ENCODE data around the gene CDKL1.

CDKL1 gene

GRCh38 chr14:50394713-50395112 lies 2.0 kb downstream of the CDKL1 start:
- no peak for DNase-seq (ENCODE audit: low read depth)

DNA sequence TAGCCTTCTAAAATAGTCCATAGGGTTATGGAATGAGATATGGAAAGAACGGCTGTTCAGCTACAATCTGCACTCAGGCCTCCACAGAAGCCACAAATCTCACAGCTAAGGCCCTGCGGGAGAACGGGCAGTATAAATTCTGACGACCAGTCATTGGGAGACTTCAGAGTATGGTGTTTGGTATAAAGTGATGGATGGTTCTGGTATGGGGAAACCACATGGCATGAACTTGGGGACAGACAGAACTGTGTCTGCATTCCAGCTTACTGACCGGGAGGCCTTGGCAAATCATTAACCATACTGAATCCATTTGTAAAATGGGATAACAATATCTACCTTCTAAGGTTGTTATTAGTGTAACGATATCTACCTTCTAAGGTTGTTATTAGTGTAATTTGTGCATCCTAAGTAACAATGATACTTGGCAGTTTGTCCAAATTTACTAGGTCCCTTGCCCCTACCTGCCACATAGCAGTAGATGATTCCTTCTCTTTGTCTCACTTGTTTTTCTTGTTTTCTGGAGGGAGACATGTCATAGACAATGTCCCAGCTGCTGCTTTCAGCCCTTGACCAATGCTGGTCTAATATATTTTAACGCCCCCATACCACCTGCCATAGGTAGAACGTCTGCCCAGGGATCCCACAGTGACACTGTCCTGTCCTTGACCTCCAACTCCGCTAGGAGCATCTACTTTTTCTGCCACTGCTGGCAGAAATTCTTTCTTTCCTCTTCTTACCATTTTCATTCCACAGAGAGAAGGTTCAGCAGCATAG lies 6.8 kb downstream of the CDKL1 start:
- no peak overlapping the region for H3K4me3 ChIP-seq (ENCODE audit: control insufficient read depth, low read depth, low read length)
- no peak for DNase-seq (ENCODE audit: low read depth)
- TF ChIP-seq CTCF (IDR thresholded peaks at IDR 0.05; ENCODE audit: control insufficient read depth, insufficient read depth, low read depth, low read length, missing control alignments), result no peak

More at GRCh38 chr14:50394713-50395112, 2.0 kb downstream of the CDKL1 start:
- no peak overlapping the region for H3K4me3 ChIP-seq (ENCODE audit: control insufficient read depth, low read depth, low read length)
- no peak for TF ChIP-seq CTCF (IDR thresholded peaks at IDR 0.05; ENCODE audit: control insufficient read depth, insufficient read depth, low read depth, low read length, missing control alignments)

GRCh38 chr14:50388256-50388931 lies 8.3 kb downstream of the CDKL1 start:
- TF ChIP-seq CTCF (IDR thresholded peaks at IDR 0.05; ENCODE audit: control insufficient read depth, insufficient read depth, low read depth, low read length, missing control alignments), result no peak
- no peak overlapping the region for H3K4me3 ChIP-seq (ENCODE audit: control insufficient read depth, low read depth, low read length)

DNA sequence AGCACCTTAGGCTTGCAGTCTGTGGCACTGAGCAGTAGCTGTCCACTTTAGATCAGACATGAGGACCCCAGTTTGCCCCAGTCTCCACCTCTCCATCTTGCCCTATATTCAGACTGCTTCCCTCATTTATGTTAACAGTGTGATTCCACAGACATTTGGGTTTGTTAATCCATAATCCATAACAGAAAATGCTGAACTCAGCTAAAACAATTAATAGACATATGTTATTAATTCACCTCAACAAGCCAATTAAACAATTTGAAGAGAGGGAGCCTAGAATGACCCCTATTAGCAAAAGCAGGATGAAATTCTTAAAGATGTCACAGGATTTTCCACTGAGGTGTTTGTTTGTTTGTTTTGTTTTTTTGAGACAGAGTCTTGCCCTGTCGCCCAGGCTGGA lies 9.1 kb downstream of the CDKL1 start:
- no peak for DNase-seq (ENCODE audit: low read depth)
- H3K4me3 ChIP-seq (ENCODE audit: control insufficient read depth, low read depth, low read length), result no peak overlapping the region

More at GRCh38 chr14:50388256-50388931, 8.3 kb downstream of the CDKL1 start:
- DNase-seq (ENCODE audit: low read depth), result no peak

GRCh38 chr14:50383618-50384225 lies 13.0 kb downstream of the CDKL1 start:
- no peak overlapping the region for H3K4me3 ChIP-seq (ENCODE audit: control insufficient read depth, low read depth, low read length)
- TF ChIP-seq CTCF (IDR thresholded peaks at IDR 0.05; ENCODE audit: control insufficient read depth, insufficient read depth, low read depth, low read length, missing control alignments), result no peak
- DNase-seq (ENCODE audit: low read depth), result no peak

More for the DNA sequence above, 9.1 kb downstream of the CDKL1 start:
- TF ChIP-seq CTCF (IDR thresholded peaks at IDR 0.05; ENCODE audit: control insufficient read depth, insufficient read depth, low read depth, low read length, missing control alignments), result no peak

DNA sequence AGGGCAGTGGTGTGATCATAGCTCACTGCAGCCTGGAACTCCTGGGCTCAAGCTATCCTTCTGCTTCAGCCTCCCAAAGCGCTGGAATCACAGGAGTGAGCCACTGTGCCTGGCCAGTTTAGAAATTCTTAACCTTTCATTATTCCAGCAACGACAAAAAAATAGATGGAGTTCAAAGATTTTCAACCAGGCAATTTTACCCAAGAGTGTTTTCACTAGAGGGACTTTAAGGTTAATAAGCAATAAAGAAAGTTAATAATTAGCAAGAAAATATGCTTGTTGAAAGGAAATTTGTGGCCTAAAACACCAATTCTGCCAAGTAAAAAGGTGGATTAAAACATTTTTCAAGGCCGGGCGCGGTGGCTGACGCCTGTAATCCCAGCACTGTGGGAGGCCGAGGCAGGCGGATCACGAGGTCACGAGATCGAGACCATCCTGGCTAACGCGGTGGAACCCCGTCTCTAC lies 14.8 kb downstream of the CDKL1 start:
- no peak overlapping the region for H3K4me3 ChIP-seq (ENCODE audit: control insufficient read depth, low read depth, low read length)
- DNase-seq (ENCODE audit: low read depth), result no peak
- TF ChIP-seq CTCF (IDR thresholded peaks at IDR 0.05; ENCODE audit: control insufficient read depth, insufficient read depth, low read depth, low read length, missing control alignments), result no peak

Measured in AG09309 (cell line).